ENCODE results near the gene STK32C. TPM values are rescaled to one million over a fixed set of nuclear protein-coding genes. Genes with fewer than 3 reads are reported as not detected.

STK32C gene
- total and polyA plus RNA-seq, 10 of the 15 experiments (the other 5 are each of a cell fraction or from before 2014, with no cell fraction given), result 1.5 to 18.1 (median 6.4) TPM

GRCh38 chr10:132232023-132232951, 75.5 kb downstream of the STK32C start:
- SMC1A ChIA-PET (ENCODE audit: uncharacterized antibody, unreplicated experiment), result no interaction called here

More at GRCh38 chr10:132232023-132232951, 75.5 kb downstream of the STK32C start:
- ATAC-seq (no peak), DNase-seq (ENCODE audit: low read depth, low spot score) (no peak), FAIRE-seq (no peak)
- H3K4me2 ChIP-seq (ENCODE audit: control insufficient read depth, insufficient read depth), result peak overlapping the region; percentile 13; the same call in 1 of the 2 replicates
- in situ Hi-C loops (cut with MboI), result no loop called here
- ChIA-PET POLR2A (interaction anchor here (0.5 kb wide), 1 partner anchor 292 kb away, joined by 6 read pairs; no protein-coding TSS in a partner anchor), CTCF (no interaction called here), RAD21 (ENCODE audit: unreplicated experiment) (no interaction called here)
- H3K36me3 ChIP-seq (ENCODE audit: control insufficient read depth in 2 of 2, insufficient read depth in 2 of 2, low read length in 1 of 2), result no peaks in the 10 kb centered on the region
- no peaks in the 10 kb centered on the region for H3K27me3 ChIP-seq (replicated peaks in 1 of 2; ENCODE audit: control insufficient read depth in 2 of 2, insufficient read depth in 2 of 2, low read length in 1 of 2)
- no peak overlapping the region for H3K9ac ChIP-seq (ENCODE audit: control insufficient read depth, insufficient read depth, low read length)
- no peaks in the 10 kb centered on the region for H4K20me1 ChIP-seq (ENCODE audit: control insufficient read depth, insufficient read depth)
- no peak overlapping the region for H3K27ac ChIP-seq (ENCODE audit: control insufficient read depth, insufficient read depth)
- intact Hi-C loops (cut with micrococcal nuclease; ENCODE audit: unreplicated experiment), result no loop called here
- no peak overlapping the region for H3K4me3 ChIP-seq
- no peaks in the 10 kb centered on the region for H3K9me3 ChIP-seq (replicated peaks; ENCODE audit: control insufficient read depth, insufficient read depth, low read length)
- no peaks in the 10 kb centered on the region; the same call in 1 of the 2 replicates for H3K4me1 ChIP-seq (ENCODE audit: control insufficient read depth, insufficient read depth, low read length)
- TF ChIP-seq YY1 (IDR thresholded peaks at IDR 0.05; ENCODE audit: low read depth, low read length), result no peak
- TF ChIP-seq CHD1 (IDR thresholded peaks at IDR 0.05; ENCODE audit: low read depth, low read length), result no peak
- no peak for TF ChIP-seq TAF1 (IDR thresholded peaks at IDR 0.05; ENCODE audit: borderline replicate concordance, low read depth, low read length)
- no peak for TF ChIP-seq CUX1 (IDR thresholded peaks at IDR 0.05; ENCODE audit: insufficient replicate concordance, low read depth, low read length)
- no peak for TF ChIP-seq NFYA (IDR thresholded peaks at IDR 0.05; ENCODE audit: borderline replicate concordance, low read depth, low read length)
- TF ChIP-seq MEF2A (IDR thresholded peaks at IDR 0.05; ENCODE audit: insufficient read depth, low read depth, low read length), result no peak
- no peak for TF ChIP-seq RAD21 (IDR thresholded peaks at IDR 0.05; ENCODE audit: insufficient read depth, low read depth, low read length)
- no peak for TF ChIP-seq RFX5 (IDR thresholded peaks at IDR 0.05; ENCODE audit: low read depth, low read length)
- no peak for TF ChIP-seq TCF7 (IDR thresholded peaks at IDR 0.05; ENCODE audit: borderline replicate concordance)
- TF ChIP-seq EP300 (IDR thresholded peaks at IDR 0.05; ENCODE audit: borderline replicate concordance in 1 of 2, control insufficient read depth in 1 of 2, low read depth in 2 of 2, low read length in 2 of 2), result no peak
- TF ChIP-seq ETV6 (conservative IDR thresholded peaks at IDR 0.05 in 1 of 2, IDR thresholded peaks at IDR 0.05 in 1 of 2; ENCODE audit: borderline replicate concordance in 1 of 2, low read depth in 1 of 2), result no peak
- no peak for TF ChIP-seq POLR2AphosphoS5 (IDR thresholded peaks at IDR 0.05; ENCODE audit: low read length)
- TF ChIP-seq RB1 (IDR thresholded peaks at IDR 0.05; ENCODE audit: borderline replicate concordance), result no peak
- no peak for TF ChIP-seq RELB (IDR thresholded peaks at IDR 0.05; ENCODE audit: low read depth)
- H2AFZ ChIP-seq (ENCODE audit: control insufficient read depth, low read depth, low read length), result no peak overlapping the region
- 19% methylated on average over 35 of the region's 35 CpGs for WGBS (ENCODE audit: insufficient coverage, insufficient replicate concordance, low lambda C conversion rate, missing lambda C conversion rate)
- no TSS peak for BruUV-seq (replicated peaks)
- H3K79me2 ChIP-seq (ENCODE audit: control insufficient read depth, insufficient read depth, low read length), result no peaks in the 10 kb centered on the region

Data from GM12878 (cell line).